GM18858 (cell line): Measurements from ENCODE around the gene THEMIS.
"Not testable (repeated sequence)": the region's sequence is repeated elsewhere in the genome, so short reads cannot be mapped to it uniquely, and the experiment has no call there.

Experiments used
- ATAC-seq: cut with Tn5 transposase; IDR thresholded peaks from one replicate; pipeline ENCODE4 v1.9.1; 2021; ENCODE audit not compliant: unreplicated experiment

Gene THEMIS, protein sequence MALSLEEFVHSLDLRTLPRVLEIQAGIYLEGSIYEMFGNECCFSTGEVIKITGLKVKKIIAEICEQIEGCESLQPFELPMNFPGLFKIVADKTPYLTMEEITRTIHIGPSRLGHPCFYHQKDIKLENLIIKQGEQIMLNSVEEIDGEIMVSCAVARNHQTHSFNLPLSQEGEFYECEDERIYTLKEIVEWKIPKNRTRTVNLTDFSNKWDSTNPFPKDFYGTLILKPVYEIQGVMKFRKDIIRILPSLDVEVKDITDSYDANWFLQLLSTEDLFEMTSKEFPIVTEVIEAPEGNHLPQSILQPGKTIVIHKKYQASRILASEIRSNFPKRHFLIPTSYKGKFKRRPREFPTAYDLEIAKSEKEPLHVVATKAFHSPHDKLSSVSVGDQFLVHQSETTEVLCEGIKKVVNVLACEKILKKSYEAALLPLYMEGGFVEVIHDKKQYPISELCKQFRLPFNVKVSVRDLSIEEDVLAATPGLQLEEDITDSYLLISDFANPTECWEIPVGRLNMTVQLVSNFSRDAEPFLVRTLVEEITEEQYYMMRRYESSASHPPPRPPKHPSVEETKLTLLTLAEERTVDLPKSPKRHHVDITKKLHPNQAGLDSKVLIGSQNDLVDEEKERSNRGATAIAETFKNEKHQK

DNA sequence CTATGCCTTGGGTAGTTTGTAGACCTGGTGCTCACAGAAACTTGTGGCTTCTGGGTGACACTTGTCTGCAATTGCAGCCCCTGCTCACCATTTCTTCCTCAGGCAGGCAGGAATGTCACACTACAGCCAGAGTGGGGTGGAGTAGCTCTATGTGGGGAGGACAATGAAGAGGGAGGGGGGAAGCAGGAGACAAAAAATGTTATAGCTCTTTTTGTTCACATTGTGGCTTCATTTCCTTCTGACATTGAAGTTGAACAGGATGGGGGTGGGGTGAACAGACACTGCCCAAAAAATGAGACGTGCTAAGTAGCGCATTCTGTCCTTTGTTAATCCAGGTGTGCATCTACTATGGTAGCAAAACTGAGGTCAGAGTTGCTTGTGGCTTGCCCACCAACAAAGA lies at the start of gene THEMIS:
TSS of gene THEMIS (minus strand) at position 124 of the 400 bp plus-strand sequence. CDS start 126 bp downstream, outside the sequence.
- ATAC-seq, result no peak

GRCh38 chr6:127949251-127949650 lies 48.4 kb upstream of the THEMIS start:
- no peak for ATAC-seq

- ATAC-seq, result no peak
Measured at GRCh38 chr6:127946388-127946787, 45.5 kb upstream of the THEMIS start.

GRCh38 chr6:127945434-127946097 lies 44.7 kb upstream of the THEMIS start:
- no peak for ATAC-seq

DNA sequence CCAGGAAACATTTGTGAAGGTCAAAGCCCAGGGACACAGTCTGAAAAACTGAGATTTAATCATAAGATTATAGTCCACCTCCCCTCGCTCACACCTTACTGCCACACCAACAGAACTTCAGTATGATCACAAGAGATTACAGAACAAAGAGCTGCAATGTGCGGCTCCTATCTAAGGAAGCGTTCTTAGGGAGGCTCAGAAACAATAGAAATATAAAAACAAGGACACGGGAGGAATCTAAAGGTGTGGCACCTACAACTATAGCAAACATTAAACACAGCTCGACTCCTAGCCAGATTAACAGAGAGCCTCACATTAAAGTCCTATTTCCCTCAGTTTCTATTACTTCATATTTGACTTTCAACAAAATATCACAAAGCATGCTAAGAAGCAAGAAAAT lies 40.4 kb upstream of the THEMIS start:
- no peak for ATAC-seq

GRCh38 chr6:127939442-127940066 lies 38.7 kb upstream of the THEMIS start:
- no peak for ATAC-seq

GRCh38 chr6:127938701-127939100 lies 37.8 kb upstream of the THEMIS start:
- no peak for ATAC-seq

- no peak for ATAC-seq
Measured at GRCh38 chr6:127937747-127938146, 36.9 kb upstream of the THEMIS start.

DNA sequence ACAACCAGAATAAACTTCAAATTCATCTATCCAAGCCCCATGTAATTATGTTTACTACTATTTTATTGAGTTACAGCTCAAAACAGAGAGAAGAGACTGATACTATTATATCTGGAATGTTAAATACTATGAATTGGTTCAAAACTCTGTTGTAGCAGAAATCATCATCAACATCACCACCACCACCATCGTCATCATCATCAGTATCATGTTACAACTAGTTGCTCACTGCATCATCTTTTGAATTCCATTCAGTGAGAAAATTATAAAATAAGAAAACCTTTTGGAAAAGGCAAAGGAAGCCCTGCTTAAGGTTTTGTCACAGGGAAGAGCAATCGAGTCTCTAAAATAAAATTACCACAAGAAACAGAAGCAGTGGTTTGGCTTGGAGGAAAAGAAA lies 36.2 kb upstream of the THEMIS start:
- ATAC-seq, result no peak

- ATAC-seq, result no peak
Measured at GRCh38 chr6:127934956-127935355, 34.1 kb upstream of the THEMIS start.

DNA sequence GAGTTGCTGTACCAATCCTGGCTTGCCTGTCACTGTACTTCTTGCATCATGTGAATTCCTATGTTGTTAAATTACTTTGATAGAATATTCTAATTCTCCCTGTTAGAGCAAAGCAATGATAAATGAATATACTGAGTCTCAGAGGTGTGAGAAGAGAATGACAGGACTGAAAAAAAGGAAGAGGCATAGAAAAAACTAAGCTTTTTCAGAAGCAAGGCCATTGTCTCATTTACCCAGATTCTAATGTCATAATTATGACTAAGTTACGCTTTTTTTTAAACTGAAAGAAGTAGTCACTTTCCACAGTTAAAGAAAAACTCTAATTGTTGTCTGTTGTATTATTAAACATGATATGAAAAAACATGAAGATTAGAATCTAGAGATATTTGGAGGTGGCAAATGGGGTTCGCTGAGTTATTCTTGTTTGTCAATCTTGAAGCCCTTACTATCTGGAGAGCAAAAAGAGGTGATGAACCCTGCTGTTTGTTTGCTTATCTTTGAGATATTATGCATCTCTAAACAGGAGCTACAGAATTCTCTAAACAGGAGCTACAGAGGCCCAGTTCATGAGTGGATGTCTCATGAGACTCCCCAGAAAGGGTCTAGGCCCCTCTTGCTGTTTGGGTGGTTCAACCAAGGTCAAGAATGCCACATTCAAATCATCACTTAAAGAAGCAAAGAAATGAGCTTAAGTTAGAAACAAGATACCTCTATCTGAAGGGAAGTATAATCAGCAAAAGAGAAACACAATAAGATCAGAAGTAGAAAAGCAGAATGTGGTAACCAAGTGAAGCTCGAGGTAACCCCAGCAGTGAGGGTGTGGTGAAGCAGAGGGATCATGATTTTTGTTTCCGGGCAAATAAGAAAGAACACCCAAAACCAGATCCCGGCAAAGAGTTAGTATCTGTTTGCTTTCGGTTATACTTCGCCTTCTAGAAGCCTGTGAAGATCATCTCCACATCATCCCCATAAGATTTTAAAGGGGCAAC lies 33.3 kb upstream of the THEMIS start:
- ATAC-seq, result no peak

GRCh38 chr6:127933137-127933536 lies 32.3 kb upstream of the THEMIS start:
- ATAC-seq, result no peak

DNA sequence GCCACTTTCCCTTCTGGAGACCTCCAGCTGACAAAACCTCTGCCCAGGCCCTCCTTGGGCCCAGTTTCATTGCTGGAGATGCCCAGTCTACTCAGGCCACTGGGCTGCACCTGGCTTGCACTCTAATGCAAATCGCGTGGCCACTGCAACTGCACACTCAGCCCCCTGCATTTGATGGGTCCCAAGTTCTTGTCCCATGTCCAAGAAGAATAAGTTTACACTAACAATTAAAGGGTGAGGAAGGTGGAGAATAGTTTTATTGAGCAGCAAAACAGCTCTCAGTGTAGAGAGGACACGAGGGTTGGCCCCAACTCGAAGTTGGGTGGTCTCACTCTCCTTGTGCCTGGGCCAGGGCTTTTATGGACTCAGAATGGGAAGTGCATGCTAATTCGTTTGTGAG lies 31.9 kb upstream of the THEMIS start:
- ATAC-seq, result no peak

DNA sequence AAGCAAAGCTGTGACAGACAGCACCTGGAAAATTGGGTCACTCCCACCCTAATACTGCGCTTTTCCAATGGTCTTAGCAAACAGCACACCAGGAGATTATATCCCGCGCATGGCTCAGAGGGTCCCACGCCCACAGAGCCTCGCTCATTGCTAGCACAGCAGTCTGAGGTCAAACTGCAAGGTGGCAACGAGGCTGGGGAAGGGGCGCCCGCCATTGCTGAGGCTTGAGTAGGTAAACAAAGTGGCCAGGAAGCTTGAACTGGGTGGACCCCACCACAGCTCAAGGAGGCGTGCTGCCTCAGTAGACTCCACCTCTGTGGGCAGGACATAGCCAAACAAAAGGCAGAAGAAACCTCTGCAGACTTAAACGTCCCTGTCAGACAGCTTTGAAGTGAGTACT lies 25.6 kb upstream of the THEMIS start:
- not testable (repeated sequence) for ATAC-seq

- no peak for ATAC-seq
Measured at GRCh38 chr6:127924440-127924839, 23.6 kb upstream of the THEMIS start.

DNA sequence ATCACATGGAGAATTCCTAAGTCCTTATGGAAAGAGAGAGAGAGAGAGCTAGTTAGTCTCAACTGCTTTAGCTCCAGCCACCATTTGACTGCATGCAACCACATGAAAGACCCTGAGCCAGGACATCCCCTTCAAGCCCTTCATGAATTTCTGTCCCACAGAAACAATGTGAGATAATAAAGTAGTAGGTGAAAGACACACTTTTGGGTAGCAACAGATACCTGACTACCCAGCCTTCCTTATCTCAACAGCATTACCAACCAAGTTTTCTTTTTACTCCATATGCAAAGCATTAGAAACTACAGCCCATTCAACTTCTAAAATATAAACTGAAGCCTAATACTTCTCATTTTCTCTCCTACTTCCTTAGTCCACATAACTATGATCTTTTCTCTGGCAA lies 23.2 kb upstream of the THEMIS start:
- ATAC-seq, result no peak

DNA sequence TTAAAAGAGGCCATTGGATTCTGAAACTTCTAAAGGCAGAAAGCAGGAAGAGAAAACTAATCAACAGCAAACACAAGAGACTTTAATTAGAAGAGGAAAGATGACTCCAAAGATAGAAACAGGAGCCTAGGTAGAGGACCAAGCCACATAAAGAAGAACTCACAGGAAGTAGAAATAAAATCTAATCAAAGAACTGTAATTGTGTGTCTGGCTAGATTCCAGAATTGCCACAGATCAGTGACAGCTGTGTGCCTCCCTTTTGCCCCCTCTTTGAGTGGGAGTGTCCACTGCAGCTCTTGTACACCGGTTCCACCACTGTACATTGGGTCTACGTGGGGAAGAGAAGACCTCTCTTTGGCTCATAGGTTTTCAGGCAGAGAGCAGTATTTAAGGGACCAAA lies 22.3 kb upstream of the THEMIS start:
- ATAC-seq, result no peak

DNA sequence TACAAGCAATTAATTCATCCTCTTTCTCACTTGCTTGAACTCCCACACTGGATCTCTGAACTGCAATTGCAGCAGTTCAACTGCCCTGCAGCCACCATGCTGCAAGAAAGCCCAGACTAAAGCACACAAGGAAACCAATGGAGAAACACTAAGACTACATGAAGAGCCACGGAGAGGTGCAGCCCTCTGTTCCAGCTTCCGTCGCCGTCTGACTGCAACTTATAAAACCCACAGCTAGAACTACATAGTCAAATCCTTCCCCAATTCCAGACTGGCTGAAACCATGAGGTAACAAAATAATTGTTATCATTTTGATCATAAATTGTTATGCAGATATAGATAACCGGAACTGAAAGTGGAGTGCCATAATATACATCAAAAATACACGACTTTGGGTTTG lies 21.1 kb upstream of the THEMIS start:
- ATAC-seq, result no peak

DNA sequence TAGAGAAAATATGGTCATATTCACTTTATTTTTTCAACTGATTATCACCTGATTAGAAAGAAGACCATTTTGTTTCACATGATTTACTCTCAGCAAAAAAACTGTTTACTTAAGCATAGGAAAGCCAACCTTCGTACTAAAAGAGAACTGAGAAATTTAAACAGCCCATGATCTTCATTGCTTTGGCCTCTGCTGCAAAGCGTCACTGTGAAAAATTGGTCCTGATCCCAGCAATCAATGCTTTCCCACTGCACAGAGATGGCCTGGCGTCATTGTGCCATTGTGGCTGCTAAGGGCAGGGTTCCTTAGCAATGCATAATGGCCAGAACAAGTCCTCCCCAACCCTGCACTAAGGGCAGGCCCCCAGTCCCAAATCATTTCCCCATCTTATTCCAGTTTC lies 19.9 kb upstream of the THEMIS start:
- no peak for ATAC-seq
